Brain microvascular endothelial cell (primary cell): ENCODE results near the gene ARFGAP1.
"Not testable (repeated sequence)": the region's sequence is repeated elsewhere in the genome, so short reads cannot be mapped to it uniquely, and the experiment has no call there.

Source experiments
- DNase-seq: peaks from one replicate; pipeline ENCODE4 v3.0.0-alpha.2; 2020
- H3K27ac ChIP-seq: fragments of 250-450 bp; sonication (Bioruptor Pico); 2 replicates; pipeline ENCODE4 v1.5.1; 2020; ENCODE audit warnings: mild to moderate bottlenecking, moderate library complexity
- H3K27me3 ChIP-seq: fragments of 250-450 bp; sonication (Bioruptor Pico); replicated peaks from 2 replicates; pipeline ENCODE4 v1.5.1; 2020; ENCODE audit warnings: mild to moderate bottlenecking
- H3K36me3 ChIP-seq: fragments of 250-450 bp; sonication (Bioruptor Pico); replicated peaks from 2 replicates; pipeline ENCODE4 v1.5.1; 2020; ENCODE audit warnings: mild to moderate bottlenecking
- H3K4me3 ChIP-seq: 2 replicates; pipeline ENCODE4 v1.5.1; 2011; ENCODE audit warnings: low read depth, mild to moderate bottlenecking, control low read depth, low read length, moderate library complexity
- CTCF ChIP-seq: IDR thresholded peaks from 2 replicates; pipeline ENCODE4 v1.5.1; 2011; ENCODE audit warnings: low read depth, mild to moderate bottlenecking, moderate library complexity, low read length, control low read depth, inconsistent platforms; ENCODE audit errors: missing control alignments
- in situ Hi-C: cut with HindIII; loops from 2 replicates; pipeline ENCODE4 v1.10.0; 2017; ENCODE audit warnings: low sequenced_read_pairs, low pct_ligation_motif_present

The ARFGAP1 gene

GRCh38 chr20:63249891-63250290 lies 22.7 kb upstream of the ARFGAP1 start:
- in situ Hi-C loops: no loop called here

GRCh38 chr20:63251350-63251749 lies 21.3 kb upstream of the ARFGAP1 start:
- peaks cover 46% of the 10 kb centered on the region for H3K27me3 ChIP-seq
- H3K4me3 ChIP-seq, H3K36me3 ChIP-seq, H3K27ac ChIP-seq, in situ Hi-C loops: not testable (repeated sequence)
- peak; percentile 42 for TF ChIP-seq CTCF
- DNase-seq: peak; percentile 9

More at GRCh38 chr20:63249891-63250290, 22.7 kb upstream of the ARFGAP1 start:
- no peak overlapping the region for H3K4me3 ChIP-seq
- H3K27ac ChIP-seq: no peak overlapping the region
- H3K27me3 ChIP-seq: peaks cover 37% of the 10 kb centered on the region
- TF ChIP-seq CTCF: no peak
- no peaks in the 10 kb centered on the region for H3K36me3 ChIP-seq
- DNase-seq: no peak

GRCh38 chr20:63252284-63252711 lies 20.3 kb upstream of the ARFGAP1 start:
- no peak overlapping the region for H3K4me3 ChIP-seq
- H3K36me3 ChIP-seq: no peaks in the 10 kb centered on the region
- no peak for DNase-seq
- in situ Hi-C loops: no loop called here
- peaks cover 36% of the 10 kb centered on the region for H3K27me3 ChIP-seq
- no peak overlapping the region for H3K27ac ChIP-seq
- no peak for TF ChIP-seq CTCF

- no peak for TF ChIP-seq CTCF
- Histone ChIP-seq H3K4me3 (no peak overlapping the region), H3K27me3 (peaks cover 36% of the 10 kb centered on the region), H3K27ac (no peak overlapping the region), H3K36me3 (no peaks in the 10 kb centered on the region)
- in situ Hi-C loops: no loop called here
- no peak for DNase-seq
These were observed 19.6 kb upstream of the ARFGAP1 start for GRCh38 chr20:63253065-63253437.

GRCh38 chr20:63253438-63254231 lies 19.0 kb upstream of the ARFGAP1 start:
- no peak overlapping the region for H3K27ac ChIP-seq
- no peak overlapping the region for H3K4me3 ChIP-seq
- peaks cover 39% of the 10 kb centered on the region for H3K27me3 ChIP-seq
- H3K36me3 ChIP-seq: no peaks in the 10 kb centered on the region
- DNase-seq: no peak
- TF ChIP-seq CTCF: no peak
- in situ Hi-C loops: no loop called here

- Histone ChIP-seq H3K36me3 (no peaks in the 10 kb centered on the region), H3K27me3 (peaks cover 39% of the 10 kb centered on the region), H3K4me3 (no peak within 1 kb of the TSS), H3K27ac (no peak within 1 kb of the TSS)
- in situ Hi-C loops: no loop called here
- no peak for TF ChIP-seq CTCF
- no peak for DNase-seq
These were observed 18.4 kb upstream of the ARFGAP1 start, which contains the start of gene NKAIN4 for GRCh38 chr20:63254232-63254605. Gene NKAIN4 (minus strand): TSS chr20:63254463. CDS start chr20:63254450, 13 bp downstream.
